Activated naive CD4-positive, alpha-beta T cell treated with anti-CD3 and anti-CD28 coated beads for 36 hours (primary cell): ENCODE results near the gene ZMAT5. TPM values are rescaled to one million over a fixed set of nuclear protein-coding genes. Genes with fewer than 3 reads are reported as not detected.
A peak's percentile ranks its signal among the peaks of the same experiment; 100 is the strongest.

Experiments
- CTCF ChIA-PET: fragments of 350-600 bp; sonication (Branson Sonifier 250); formaldehyde crosslinking; loops from one replicate; lab custom pipeline; 2021; ENCODE audit warnings: antibody characterized with exemption; lab: Charles Lee
- DNase-seq: peaks from one replicate; pipeline ENCODE4 v3.0.0-alpha.2; 2020
- H3K27ac Mint-ChIP-seq: one replicate; pipeline ENCODE4 v1.8.0; 2021; ENCODE audit warnings: mild to moderate bottlenecking, mixed read lengths
- H3K27me3 Mint-ChIP-seq: one replicate; pipeline ENCODE4 v1.8.0; 2021; ENCODE audit warnings: low read depth, mixed read lengths
- H3K36me3 Mint-ChIP-seq: one replicate; pipeline ENCODE4 v1.8.0; 2021; ENCODE audit warnings: low read depth, mixed read lengths
- H3K4me1 Mint-ChIP-seq: one replicate; pipeline ENCODE4 v1.8.0; 2021; ENCODE audit warnings: low read depth, mixed read lengths
- H3K4me3 Mint-ChIP-seq: one replicate; pipeline ENCODE4 v1.8.0; 2021; ENCODE audit warnings: mild to moderate bottlenecking, moderate library complexity, mixed read lengths
- H3K9me3 Mint-ChIP-seq: one replicate; pipeline ENCODE4 v1.8.0; 2021; ENCODE audit warnings: mixed read lengths
- intact Hi-C: fragments of 100-400 bp; cut with micrococcal nuclease; formaldehyde crosslinking; loops from one replicate; pipeline ENCODE4 v1.15.1; 2023
- total RNA-seq, 2 experiments: library from RNA; stranded (reverse); gene quantifications; one replicate each; pipeline ENCODE4 v1.2.3, GENCODE V29; 2021

The ZMAT5 gene, protein sequence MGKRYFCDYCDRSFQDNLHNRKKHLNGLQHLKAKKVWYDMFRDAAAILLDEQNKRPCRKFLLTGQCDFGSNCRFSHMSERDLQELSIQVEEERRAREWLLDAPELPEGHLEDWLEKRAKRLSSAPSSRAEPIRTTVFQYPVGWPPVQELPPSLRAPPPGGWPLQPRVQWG
- total RNA-seq: 10 to 100 TPM; 14.3 to 15.3 TPM

- Mint-ChIP-seq H3K27me3 (no peaks in the 10 kb centered on the region), H3K4me3 (peak within 1 kb of the TSS; percentile 96), H3K36me3 (peaks cover 21% of the 10 kb centered on the region), H3K9me3 (no peaks in the 10 kb centered on the region), H3K27ac (peak within 1 kb of the TSS; percentile 91), H3K4me1 (peaks cover 33% of the 10 kb centered on the region)
- CTCF ChIA-PET: interaction anchor here (1.2 kb wide), 1 partner anchor 239 kb away, joined by 3 read pairs; no protein-coding TSS in a partner anchor
- peak; percentile 97 for DNase-seq
- intact Hi-C loops: loop anchor here (1.0 to 5.0 kb wide), 7 partner anchors 55 to 501 kb away; partner anchors contain the start of genes ASCC2, MTMR3, NF2 and OSM
Measured at GRCh38 chr22:29766632-29767170, at the start of gene ZMAT5. Gene ZMAT5, minus strand, starts transcription at chr22:29767007. Its CDS starts 18,463 bp downstream, at chr22:29748544.

DNA sequence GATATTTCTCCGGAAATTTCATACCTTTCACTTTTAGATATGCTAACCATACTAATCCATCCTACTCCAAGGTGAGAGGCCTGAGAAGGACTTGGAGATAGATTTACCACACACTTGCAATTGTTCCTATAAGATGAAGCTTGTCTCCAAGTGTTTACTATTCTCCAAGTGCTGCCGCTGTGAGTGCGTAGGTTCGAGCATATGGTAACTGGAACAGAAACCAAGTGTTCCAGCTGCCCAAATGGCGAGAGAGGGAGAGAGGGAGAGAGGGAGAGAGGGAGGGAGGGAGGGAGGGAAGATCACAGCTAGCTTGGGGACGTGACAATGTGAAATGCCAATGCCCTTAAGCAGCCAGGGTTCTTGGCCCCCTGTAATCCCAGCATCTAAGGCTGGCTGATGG lies 49.7 kb upstream of the ZMAT5 start:
- peaks cover 39% of the 10 kb centered on the region for H3K36me3 Mint-ChIP-seq
- H3K9me3 Mint-ChIP-seq: no peaks in the 10 kb centered on the region
- no peak for DNase-seq
- CTCF ChIA-PET: no interaction called here
- H3K4me1 Mint-ChIP-seq: peaks cover 9% of the 10 kb centered on the region
- H3K27ac Mint-ChIP-seq: no peak overlapping the region
- no peaks in the 10 kb centered on the region for H3K27me3 Mint-ChIP-seq
- intact Hi-C loops: no loop called here
- no peak overlapping the region for H3K4me3 Mint-ChIP-seq

DNA sequence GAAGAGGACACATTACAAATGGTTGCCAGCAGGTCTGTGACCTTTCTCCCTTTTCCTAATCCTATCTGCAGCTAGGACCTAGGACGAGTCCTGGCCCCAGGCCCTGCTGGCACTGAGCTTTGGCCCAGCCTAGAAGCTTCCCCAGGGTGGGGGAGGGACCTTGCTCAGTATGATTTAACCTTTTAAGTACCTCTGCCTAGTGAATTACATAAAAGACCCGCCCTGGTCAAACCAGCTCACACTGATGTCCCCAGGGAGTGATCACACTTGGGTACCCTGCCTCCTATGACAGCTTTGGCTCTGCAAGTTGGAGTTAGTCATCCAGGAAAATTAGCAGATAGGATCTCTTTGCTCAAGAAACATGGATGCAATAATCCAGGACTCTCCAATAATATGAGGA lies 49.3 kb upstream of the ZMAT5 start:
- Mint-ChIP-seq H3K27ac (no peak overlapping the region), H3K27me3 (no peaks in the 10 kb centered on the region), H3K4me3 (no peak overlapping the region)

GRCh38 chr22:29815580-29815979 lies 48.8 kb upstream of the ZMAT5 start:
- peaks cover 2% of the 10 kb centered on the region for H3K4me1 Mint-ChIP-seq
- no peak for DNase-seq
- intact Hi-C loops: no loop called here
- H3K9me3 Mint-ChIP-seq: no peaks in the 10 kb centered on the region
- no peak overlapping the region for H3K4me3 Mint-ChIP-seq
- CTCF ChIA-PET: no interaction called here
- H3K27ac Mint-ChIP-seq: no peak overlapping the region
- H3K27me3 Mint-ChIP-seq: no peaks in the 10 kb centered on the region
- H3K36me3 Mint-ChIP-seq: peaks cover 35% of the 10 kb centered on the region

More for the DNA sequence above, 49.3 kb upstream of the ZMAT5 start:
- Mint-ChIP-seq H3K4me1 (peaks cover 5% of the 10 kb centered on the region), H3K9me3 (no peaks in the 10 kb centered on the region), H3K36me3 (peaks cover 36% of the 10 kb centered on the region)
- intact Hi-C loops: no loop called here
- CTCF ChIA-PET: no interaction called here
- no peak for DNase-seq

DNA sequence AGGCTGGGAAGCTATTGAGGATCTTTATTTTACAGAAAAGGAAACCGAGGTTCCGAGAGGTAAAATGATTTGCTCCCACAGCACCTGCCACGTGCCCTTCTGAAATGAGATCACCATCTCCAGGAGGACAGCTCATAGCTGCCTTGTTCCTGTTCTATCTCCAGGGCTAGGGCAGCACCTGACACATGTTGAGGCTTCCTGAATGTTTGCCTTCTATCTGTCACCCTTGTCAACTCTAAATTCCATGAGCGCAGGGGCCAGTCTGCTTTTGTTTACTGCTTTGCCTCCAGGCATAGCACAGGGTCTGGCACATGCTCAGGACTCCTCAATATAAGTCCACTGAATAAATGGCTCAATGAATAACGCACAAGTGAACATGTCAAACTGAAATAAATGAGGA lies 47.2 kb upstream of the ZMAT5 start:
- H3K36me3 Mint-ChIP-seq: peaks cover 33% of the 10 kb centered on the region
- H3K27me3 Mint-ChIP-seq: no peaks in the 10 kb centered on the region
- intact Hi-C loops: no loop called here
- no peak overlapping the region for H3K27ac Mint-ChIP-seq
- no peaks in the 10 kb centered on the region for H3K4me1 Mint-ChIP-seq
- no peak for DNase-seq
- H3K9me3 Mint-ChIP-seq: no peaks in the 10 kb centered on the region
- no peak overlapping the region for H3K4me3 Mint-ChIP-seq
- CTCF ChIA-PET: no interaction called here

DNA sequence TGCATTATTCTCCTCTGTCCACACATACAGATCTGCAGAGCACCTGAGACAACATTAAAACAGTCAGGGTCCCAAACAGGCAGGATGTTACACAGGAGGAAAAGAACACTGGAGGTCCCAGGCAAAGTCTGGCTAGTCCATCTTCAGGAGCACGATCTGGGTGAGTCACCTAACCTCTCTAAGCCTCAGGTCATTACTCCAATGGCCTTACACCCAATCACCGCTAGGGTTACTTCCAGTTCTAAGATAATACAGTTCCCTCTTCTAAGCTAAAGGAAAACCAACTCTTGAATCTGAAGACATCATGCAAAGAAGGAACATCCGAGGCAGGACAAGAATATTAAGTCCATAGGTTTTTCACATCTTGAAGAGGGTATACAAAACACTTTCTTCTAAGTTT lies 46.8 kb upstream of the ZMAT5 start:
- H3K4me1 Mint-ChIP-seq: no peaks in the 10 kb centered on the region
- no peak for DNase-seq
- H3K36me3 Mint-ChIP-seq: peaks cover 29% of the 10 kb centered on the region
- H3K4me3 Mint-ChIP-seq: no peak overlapping the region
- intact Hi-C loops: no loop called here
- H3K9me3 Mint-ChIP-seq: no peaks in the 10 kb centered on the region
- CTCF ChIA-PET: no interaction called here
- no peak overlapping the region for H3K27ac Mint-ChIP-seq
- no peaks in the 10 kb centered on the region for H3K27me3 Mint-ChIP-seq

GRCh38 chr22:29813126-29813525 lies 46.3 kb upstream of the ZMAT5 start:
- Mint-ChIP-seq H3K4me3 (no peak overlapping the region), H3K4me1 (no peaks in the 10 kb centered on the region), H3K27ac (no peak overlapping the region), H3K27me3 (no peaks in the 10 kb centered on the region), H3K36me3 (peaks cover 31% of the 10 kb centered on the region), H3K9me3 (no peaks in the 10 kb centered on the region)
- CTCF ChIA-PET: no interaction called here
- DNase-seq: no peak
- intact Hi-C loops: no loop called here

DNA sequence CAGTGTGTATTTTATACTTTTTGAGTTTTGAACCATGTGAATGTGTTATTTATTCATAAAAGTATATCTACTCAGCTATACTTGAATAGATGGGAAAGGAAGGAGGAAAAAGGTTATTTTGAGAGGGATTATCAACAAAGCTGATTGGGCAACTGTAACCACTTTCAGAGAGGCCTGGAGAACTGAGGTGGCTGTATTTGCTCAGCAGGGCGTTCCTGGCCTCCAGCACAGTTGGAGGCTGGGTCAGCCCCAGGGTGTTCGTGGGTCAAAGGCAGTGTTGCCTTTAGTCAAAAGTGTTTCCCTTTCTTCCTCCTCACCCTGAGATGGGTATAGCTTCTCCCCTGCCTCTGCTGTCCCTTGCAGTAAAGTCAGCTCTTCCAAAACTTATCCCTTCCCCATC lies 44.6 kb upstream of the ZMAT5 start:
- intact Hi-C loops: no loop called here
- DNase-seq: no peak
- no peaks in the 10 kb centered on the region for H3K9me3 Mint-ChIP-seq
- H3K36me3 Mint-ChIP-seq: peaks cover 30% of the 10 kb centered on the region
- H3K27me3 Mint-ChIP-seq: no peaks in the 10 kb centered on the region
- H3K4me1 Mint-ChIP-seq: no peaks in the 10 kb centered on the region
- H3K4me3 Mint-ChIP-seq: no peak overlapping the region
- CTCF ChIA-PET: interaction anchor here (1.3 kb wide), 1 partner anchor 215 kb away, joined by 7 read pairs; no protein-coding TSS in a partner anchor
- no peak overlapping the region for H3K27ac Mint-ChIP-seq

- intact Hi-C loops: no loop called here
- no peak overlapping the region for H3K4me3 Mint-ChIP-seq
- H3K27ac Mint-ChIP-seq: no peak overlapping the region
- H3K27me3 Mint-ChIP-seq: no peaks in the 10 kb centered on the region
- no peak for DNase-seq
- CTCF ChIA-PET: interaction anchor here (1.1 kb wide), 1 partner anchor 195 kb away, joined by 3 read pairs; no protein-coding TSS in a partner anchor
- no peaks in the 10 kb centered on the region for H3K4me1 Mint-ChIP-seq
- no peaks in the 10 kb centered on the region for H3K9me3 Mint-ChIP-seq
- H3K36me3 Mint-ChIP-seq: peaks cover 31% of the 10 kb centered on the region
Measured at GRCh38 chr22:29810216-29810615, 43.4 kb upstream of the ZMAT5 start.

- Mint-ChIP-seq H3K4me1 (no peaks in the 10 kb centered on the region), H3K9me3 (no peaks in the 10 kb centered on the region), H3K36me3 (peaks cover 30% of the 10 kb centered on the region), H3K27me3 (no peaks in the 10 kb centered on the region), H3K27ac (no peak overlapping the region), H3K4me3 (no peak overlapping the region)
- CTCF ChIA-PET: no interaction called here
- intact Hi-C loops: no loop called here
- no peak for DNase-seq
Measured at GRCh38 chr22:29806196-29806595, 39.4 kb upstream of the ZMAT5 start.

DNA sequence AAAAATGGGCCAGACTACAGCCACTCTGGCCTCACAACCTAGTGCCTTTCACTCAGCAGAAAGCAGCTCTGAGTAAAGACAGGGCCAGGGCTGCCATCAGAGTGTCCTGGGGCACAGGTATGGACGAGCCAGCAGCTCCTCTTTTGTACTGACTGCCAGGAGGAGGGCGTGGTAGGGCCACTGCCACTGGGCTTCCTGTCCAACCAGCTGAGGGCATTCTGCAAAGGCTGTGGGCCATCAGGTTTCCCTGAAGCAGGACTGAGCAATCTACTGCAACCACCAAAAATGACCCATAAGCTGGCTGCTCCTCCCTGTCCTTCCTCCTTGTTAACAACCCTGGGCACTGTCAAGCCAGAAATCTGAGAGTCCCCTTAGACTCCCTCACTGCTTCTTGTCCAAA lies 38.2 kb upstream of the ZMAT5 start:
- Mint-ChIP-seq H3K27me3 (no peaks in the 10 kb centered on the region), H3K9me3 (no peaks in the 10 kb centered on the region), H3K27ac (no peak overlapping the region), H3K36me3 (peaks cover 33% of the 10 kb centered on the region), H3K4me3 (no peak overlapping the region), H3K4me1 (no peaks in the 10 kb centered on the region)
- no peak for DNase-seq
- intact Hi-C loops: no loop called here
- CTCF ChIA-PET: no interaction called here

GRCh38 chr22:29803190-29803589 lies 36.4 kb upstream of the ZMAT5 start:
- intact Hi-C loops: no loop called here
- no peaks in the 10 kb centered on the region for H3K9me3 Mint-ChIP-seq

GRCh38 chr22:29801796-29802195 lies 35.0 kb upstream of the ZMAT5 start:
- intact Hi-C loops: no loop called here
- H3K36me3 Mint-ChIP-seq: peaks cover 26% of the 10 kb centered on the region
- H3K4me3 Mint-ChIP-seq: no peak overlapping the region
- CTCF ChIA-PET: no interaction called here
- H3K27me3 Mint-ChIP-seq: no peaks in the 10 kb centered on the region
- no peaks in the 10 kb centered on the region for H3K9me3 Mint-ChIP-seq
- H3K4me1 Mint-ChIP-seq: no peaks in the 10 kb centered on the region
- no peak overlapping the region for H3K27ac Mint-ChIP-seq
- DNase-seq: no peak

More at GRCh38 chr22:29803190-29803589, 36.4 kb upstream of the ZMAT5 start:
- Mint-ChIP-seq H3K4me1 (no peaks in the 10 kb centered on the region), H3K27ac (no peak overlapping the region), H3K27me3 (no peaks in the 10 kb centered on the region), H3K36me3 (peaks cover 29% of the 10 kb centered on the region), H3K4me3 (no peak overlapping the region)
- no peak for DNase-seq
- CTCF ChIA-PET: no interaction called here
